Measurements from ENCODE around the gene C2CD3. TPM values are rescaled to one million over a fixed set of nuclear protein-coding genes. Genes with fewer than 3 reads are reported as not detected.

C2CD3 gene
- total and polyA plus RNA-seq, 9 of the 15 experiments (the other 6 are each of a cell fraction or from before 2014, with no cell fraction given): 4.4 to 20.2 (median 15.4) TPM

GRCh38 chr11:74015919-74016684, 154.7 kb downstream of the C2CD3 start (continued):
- TF ChIP-seq SOX6 (IDR thresholded peaks at IDR 0.05) (peak; percentile 88), BRF1 (IDR thresholded peaks at IDR 0.05; ENCODE audit: borderline replicate concordance, extremely low read depth, insufficient read length) (no peak), PHF8 (IDR thresholded peaks at IDR 0.05; ENCODE audit: borderline replicate concordance, low read length) (no peak), BCL6 (CRISPR knock-in tag; IDR thresholded peaks at IDR 0.05) (no peak), ZNF589 (CRISPR knock-in tag; IDR thresholded peaks at IDR 0.05; ENCODE audit: low read depth) (no peak), RBM34 (IDR thresholded peaks at IDR 0.05; ENCODE audit: borderline replicate concordance, insufficient read depth, low read length) (no peak), ELF1 (tag; IDR thresholded peaks at IDR 0.05) (no peak), SMARCA5 (IDR thresholded peaks at IDR 0.05) (no peak), SMAD4 (CRISPR knock-in tag; conservative IDR thresholded peaks at IDR 0.05) (peak; percentile 86), SIX5 (IDR thresholded peaks at IDR 0.05; ENCODE audit: borderline replicate concordance in 1 of 2, insufficient read depth in 1 of 2, low read depth in 1 of 2, low read length in 2 of 2) (no peak), FOXA3 (CRISPR knock-in tag; conservative IDR thresholded peaks at IDR 0.05 in 1 of 2, IDR thresholded peaks at IDR 0.05 in 1 of 2) (peak in 1 of 2 experiments; percentile 25; a peak in 1 of 4 replicates), ZFX (CRISPR knock-in tag; IDR thresholded peaks at IDR 0.05) (no peak), ZNF512 (tag; IDR thresholded peaks at IDR 0.05) (no peak), SRSF1 (IDR thresholded peaks at IDR 0.05; ENCODE audit: low read depth, low read length) (no peak), ZSCAN29 (IDR thresholded peaks at IDR 0.05) (no peak)
- TF ChIP-seq, protein P1, sequence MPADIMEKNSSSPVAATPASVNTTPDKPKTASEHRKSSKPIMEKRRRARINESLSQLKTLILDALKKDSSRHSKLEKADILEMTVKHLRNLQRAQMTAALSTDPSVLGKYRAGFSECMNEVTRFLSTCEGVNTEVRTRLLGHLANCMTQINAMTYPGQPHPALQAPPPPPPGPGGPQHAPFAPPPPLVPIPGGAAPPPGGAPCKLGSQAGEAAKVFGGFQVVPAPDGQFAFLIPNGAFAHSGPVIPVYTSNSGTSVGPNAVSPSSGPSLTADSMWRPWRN (IDR thresholded peaks at IDR 0.05; ENCODE audit: low read depth): 0 out of 2 replicates have a peak, but pooled peaks have one; percentile 42
- TF ChIP-seq, protein P2, sequence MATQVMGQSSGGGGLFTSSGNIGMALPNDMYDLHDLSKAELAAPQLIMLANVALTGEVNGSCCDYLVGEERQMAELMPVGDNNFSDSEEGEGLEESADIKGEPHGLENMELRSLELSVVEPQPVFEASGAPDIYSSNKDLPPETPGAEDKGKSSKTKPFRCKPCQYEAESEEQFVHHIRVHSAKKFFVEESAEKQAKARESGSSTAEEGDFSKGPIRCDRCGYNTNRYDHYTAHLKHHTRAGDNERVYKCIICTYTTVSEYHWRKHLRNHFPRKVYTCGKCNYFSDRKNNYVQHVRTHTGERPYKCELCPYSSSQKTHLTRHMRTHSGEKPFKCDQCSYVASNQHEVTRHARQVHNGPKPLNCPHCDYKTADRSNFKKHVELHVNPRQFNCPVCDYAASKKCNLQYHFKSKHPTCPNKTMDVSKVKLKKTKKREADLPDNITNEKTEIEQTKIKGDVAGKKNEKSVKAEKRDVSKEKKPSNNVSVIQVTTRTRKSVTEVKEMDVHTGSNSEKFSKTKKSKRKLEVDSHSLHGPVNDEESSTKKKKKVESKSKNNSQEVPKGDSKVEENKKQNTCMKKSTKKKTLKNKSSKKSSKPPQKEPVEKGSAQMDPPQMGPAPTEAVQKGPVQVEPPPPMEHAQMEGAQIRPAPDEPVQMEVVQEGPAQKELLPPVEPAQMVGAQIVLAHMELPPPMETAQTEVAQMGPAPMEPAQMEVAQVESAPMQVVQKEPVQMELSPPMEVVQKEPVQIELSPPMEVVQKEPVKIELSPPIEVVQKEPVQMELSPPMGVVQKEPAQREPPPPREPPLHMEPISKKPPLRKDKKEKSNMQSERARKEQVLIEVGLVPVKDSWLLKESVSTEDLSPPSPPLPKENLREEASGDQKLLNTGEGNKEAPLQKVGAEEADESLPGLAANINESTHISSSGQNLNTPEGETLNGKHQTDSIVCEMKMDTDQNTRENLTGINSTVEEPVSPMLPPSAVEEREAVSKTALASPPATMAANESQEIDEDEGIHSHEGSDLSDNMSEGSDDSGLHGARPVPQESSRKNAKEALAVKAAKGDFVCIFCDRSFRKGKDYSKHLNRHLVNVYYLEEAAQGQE (IDR thresholded peaks at IDR 0.05; ENCODE audit: borderline replicate concordance): no peak
- TF ChIP-seq, protein P2 (CRISPR knock-in tag; IDR thresholded peaks at IDR 0.05; ENCODE audit: low read depth): no peak
